HFFc6 (cell line): Measurements from ENCODE around the gene IFI44L. TPM values are rescaled to one million over a fixed set of nuclear protein-coding genes. Genes with fewer than 3 reads are reported as not detected.

ENCODE experiments used
- DNase-seq: peaks from one replicate; pipeline ENCODE4 v3.0.0-alpha.2; 2018
- H3K27ac Mint-ChIP-seq: 2 replicates; pipeline ENCODE4 v1.8.0; 2020; ENCODE audit warnings: mild to moderate bottlenecking, mixed read lengths
- H3K27me3 Mint-ChIP-seq: 2 replicates; pipeline ENCODE4 v1.8.0; 2021; ENCODE audit warnings: mild to moderate bottlenecking, moderate library complexity, mixed read lengths; ENCODE audit not compliant: insufficient read depth
- H3K36me3 Mint-ChIP-seq: 2 replicates; pipeline ENCODE4 v1.8.0; 2021; ENCODE audit warnings: low read depth, mixed read lengths
- H3K4me1 Mint-ChIP-seq: 2 replicates; pipeline ENCODE4 v1.8.0; 2020; ENCODE audit warnings: low read depth, mixed read lengths
- H3K4me3 Mint-ChIP-seq: 2 replicates; pipeline ENCODE4 v1.8.0; 2020; ENCODE audit warnings: mild to moderate bottlenecking, moderate library complexity, mixed read lengths
- H3K9me3 Mint-ChIP-seq: 2 replicates; pipeline ENCODE4 v1.8.0; 2020; ENCODE audit warnings: mild to moderate bottlenecking, mixed read lengths
- total RNA-seq, 6 experiments: library from RNA; stranded (reverse); fragmentation: NEBNext Ultra II Directional; extraction: Animal tissue kit (Norgen Biotek cat#: 25700); gene quantifications; 2 replicates in 1 of 6; 3 replicates in 5 of 6; pipeline ENCODE4 v1.2.3, GENCODE V29; 2021
- TF ChIP-seq, protein P1 (sequence below): fragments of 200-600 bp; sonication (generic); IDR thresholded peaks from 2 replicates; pipeline ENCODE4 v1.5.0; 2021; ENCODE audit warnings: antibody characterized with exemption, mild to moderate bottlenecking

The IFI44L gene
- total RNA-seq, 6 experiments from 2014 or later, result 0.18 to 0.52 (median 0.34) TPM

DNA sequence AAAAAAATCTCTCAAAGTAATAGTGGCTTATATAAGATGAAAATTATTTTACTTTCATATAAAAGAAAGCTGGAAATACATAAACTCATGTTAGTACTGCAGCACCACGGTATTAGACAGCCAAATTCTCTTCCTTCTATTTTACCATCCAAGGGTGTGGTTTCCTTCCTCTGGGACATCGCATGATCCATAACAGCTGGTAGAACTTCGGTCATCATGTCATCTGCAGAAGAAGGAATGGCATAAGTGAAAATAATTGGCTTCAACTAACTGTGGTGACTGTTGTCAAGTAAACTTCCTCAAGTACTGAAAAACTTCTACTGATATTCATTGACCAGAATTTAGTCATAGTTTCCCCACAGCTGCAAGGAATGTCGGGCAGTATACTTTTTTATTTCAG, 28.3 kb upstream of the IFI44L start:
- Mint-ChIP-seq H3K4me3 (no peak overlapping the region), H3K9me3 (peaks cover 13% of the 10 kb centered on the region; the same call in 1 of the 2 replicates), H3K27me3 (peaks cover 3% of the 10 kb centered on the region), H3K4me1 (peaks cover 7% of the 10 kb centered on the region), H3K36me3 (peaks cover 5% of the 10 kb centered on the region; the same call in 1 of the 2 replicates), H3K27ac (no peak overlapping the region)
- TF ChIP-seq, protein P1, sequence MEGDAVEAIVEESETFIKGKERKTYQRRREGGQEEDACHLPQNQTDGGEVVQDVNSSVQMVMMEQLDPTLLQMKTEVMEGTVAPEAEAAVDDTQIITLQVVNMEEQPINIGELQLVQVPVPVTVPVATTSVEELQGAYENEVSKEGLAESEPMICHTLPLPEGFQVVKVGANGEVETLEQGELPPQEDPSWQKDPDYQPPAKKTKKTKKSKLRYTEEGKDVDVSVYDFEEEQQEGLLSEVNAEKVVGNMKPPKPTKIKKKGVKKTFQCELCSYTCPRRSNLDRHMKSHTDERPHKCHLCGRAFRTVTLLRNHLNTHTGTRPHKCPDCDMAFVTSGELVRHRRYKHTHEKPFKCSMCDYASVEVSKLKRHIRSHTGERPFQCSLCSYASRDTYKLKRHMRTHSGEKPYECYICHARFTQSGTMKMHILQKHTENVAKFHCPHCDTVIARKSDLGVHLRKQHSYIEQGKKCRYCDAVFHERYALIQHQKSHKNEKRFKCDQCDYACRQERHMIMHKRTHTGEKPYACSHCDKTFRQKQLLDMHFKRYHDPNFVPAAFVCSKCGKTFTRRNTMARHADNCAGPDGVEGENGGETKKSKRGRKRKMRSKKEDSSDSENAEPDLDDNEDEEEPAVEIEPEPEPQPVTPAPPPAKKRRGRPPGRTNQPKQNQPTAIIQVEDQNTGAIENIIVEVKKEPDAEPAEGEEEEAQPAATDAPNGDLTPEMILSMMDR, result no peak
- DNase-seq, result no peak

DNA sequence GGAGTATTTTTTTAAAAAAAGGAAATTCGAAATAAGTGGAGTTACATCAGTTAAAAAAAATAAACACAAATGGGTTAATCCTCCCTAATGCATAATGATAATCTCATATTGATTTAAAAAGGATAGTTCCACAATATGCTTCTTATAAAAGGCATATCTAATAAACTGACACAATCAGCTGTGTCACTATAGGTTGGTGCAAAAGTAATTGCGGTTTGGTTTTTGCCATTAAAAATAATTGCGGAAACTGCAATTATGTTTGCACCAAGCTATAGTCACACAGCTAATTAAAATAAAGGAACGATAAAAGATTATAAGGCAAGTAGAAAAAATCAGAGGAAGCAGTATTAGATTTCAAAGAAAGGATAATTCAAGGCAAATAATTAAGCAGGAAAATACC, 21.0 kb upstream of the IFI44L start:
- Mint-ChIP-seq H3K36me3 (no peaks in the 10 kb centered on the region; the same call in 1 of the 2 replicates), H3K9me3 (peaks cover 7% of the 10 kb centered on the region; the same call in 1 of the 2 replicates), H3K27me3 (peaks cover 3% of the 10 kb centered on the region), H3K4me3 (no peak overlapping the region), H3K4me1 (peaks cover 11% of the 10 kb centered on the region; the same call in 1 of the 2 replicates), H3K27ac (no peak overlapping the region)
- DNase-seq, result no peak
- TF ChIP-seq, protein P1, result no peak

DNA sequence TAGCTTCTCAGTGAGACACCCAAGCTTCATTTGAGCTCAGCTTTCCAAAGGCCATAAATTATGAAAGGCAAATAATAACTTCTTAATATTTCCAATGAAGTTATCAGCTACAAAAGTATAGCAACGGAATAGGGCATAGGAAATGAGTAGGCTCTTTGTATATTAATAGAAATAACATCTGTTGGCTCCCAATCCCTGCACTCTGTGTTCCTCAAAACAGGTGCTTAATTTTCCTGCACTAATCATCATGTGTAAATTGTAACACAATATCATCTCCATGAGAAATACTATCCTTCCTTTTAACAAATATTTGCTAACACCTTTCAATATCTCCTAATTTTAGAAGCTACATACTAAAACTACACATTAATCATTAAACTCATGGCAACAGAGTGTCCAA, 19.2 kb upstream of the IFI44L start:
- Mint-ChIP-seq H3K27ac (no peak overlapping the region), H3K36me3 (no peaks in the 10 kb centered on the region), H3K4me1 (peaks cover 12% of the 10 kb centered on the region; the same call in 1 of the 2 replicates), H3K27me3 (no peaks in the 10 kb centered on the region), H3K9me3 (no peaks in the 10 kb centered on the region), H3K4me3 (no peak overlapping the region)
- no peak for DNase-seq
- TF ChIP-seq, protein P1, result no peak

DNA sequence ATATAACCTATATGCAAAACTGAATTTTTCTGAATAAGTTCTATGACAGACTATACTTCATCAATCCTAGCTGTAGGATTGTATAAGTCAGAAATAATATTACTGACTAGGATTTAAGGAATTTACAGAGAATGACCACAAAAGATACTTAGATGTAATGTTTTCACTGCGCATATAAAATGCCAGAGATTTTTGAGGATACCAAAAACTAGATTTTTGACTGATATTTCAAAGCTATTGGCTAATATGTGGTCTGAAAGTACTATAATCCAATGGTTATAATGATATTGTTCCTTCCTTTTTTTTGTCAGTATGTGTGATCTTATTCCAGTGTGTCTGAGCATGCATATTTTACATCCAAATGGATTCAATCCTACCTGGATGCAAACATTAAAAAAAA, 17.0 kb upstream of the IFI44L start:
- no peak for DNase-seq
- no peaks in the 10 kb centered on the region for H3K36me3 Mint-ChIP-seq
- no peak overlapping the region for H3K27ac Mint-ChIP-seq
- no peaks in the 10 kb centered on the region for H3K9me3 Mint-ChIP-seq
- no peak overlapping the region for H3K4me3 Mint-ChIP-seq
- H3K4me1 Mint-ChIP-seq, result peaks cover 28% of the 10 kb centered on the region
- TF ChIP-seq, protein P1, result no peak
- no peaks in the 10 kb centered on the region for H3K27me3 Mint-ChIP-seq

DNA sequence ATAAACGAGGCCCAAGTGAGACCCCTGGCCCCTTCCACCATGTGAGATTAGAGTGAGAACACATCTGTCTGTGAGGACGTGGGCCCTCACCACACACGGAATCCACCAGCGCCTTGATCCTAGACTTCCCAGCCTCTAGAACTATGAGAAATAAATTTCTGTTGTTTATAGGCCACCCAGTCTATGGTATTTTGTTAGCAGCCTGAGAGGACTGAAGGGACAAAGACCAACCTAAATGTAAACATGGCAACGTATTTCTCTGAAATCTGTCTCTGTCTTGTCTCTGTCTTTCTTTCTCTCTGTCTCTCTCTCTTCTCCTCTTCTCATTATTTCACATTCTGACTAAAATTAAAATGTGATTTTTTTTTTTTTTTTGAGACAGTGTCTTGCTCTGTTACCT, 15.6 kb upstream of the IFI44L start:
- no peaks in the 10 kb centered on the region for H3K36me3 Mint-ChIP-seq
- TF ChIP-seq, protein P1, result no peak
- H3K27me3 Mint-ChIP-seq, result peaks cover 2% of the 10 kb centered on the region; the same call in 1 of the 2 replicates
- peaks cover 24% of the 10 kb centered on the region for H3K4me1 Mint-ChIP-seq
- no peak overlapping the region for H3K4me3 Mint-ChIP-seq
- no peaks in the 10 kb centered on the region for H3K9me3 Mint-ChIP-seq
- DNase-seq, result no peak
- H3K27ac Mint-ChIP-seq, result no peak overlapping the region

DNA sequence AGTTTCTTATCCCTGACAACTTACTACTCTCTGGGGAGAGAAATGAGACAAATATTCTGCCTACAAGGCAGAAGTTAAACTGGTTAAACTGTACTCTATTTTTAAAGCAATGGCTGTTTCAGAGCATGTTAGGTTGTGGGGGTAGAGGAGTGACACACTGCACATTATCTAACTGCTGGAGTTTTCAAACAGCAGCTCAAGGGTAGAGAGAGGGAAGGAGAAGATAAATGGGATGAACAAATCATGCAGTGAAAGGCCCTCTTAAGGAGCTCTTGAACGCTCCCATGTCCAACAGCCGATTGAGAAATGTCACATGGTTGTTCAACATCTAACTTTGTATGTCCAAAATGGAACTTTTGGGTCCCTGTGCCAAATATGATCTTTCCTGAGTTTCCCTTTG, 14.0 kb upstream of the IFI44L start:
- peaks cover 4% of the 10 kb centered on the region; the same call in 1 of the 2 replicates for H3K27me3 Mint-ChIP-seq
- no peak overlapping the region for H3K4me3 Mint-ChIP-seq
- no peaks in the 10 kb centered on the region for H3K36me3 Mint-ChIP-seq
- no peaks in the 10 kb centered on the region for H3K9me3 Mint-ChIP-seq
- no peak overlapping the region for H3K27ac Mint-ChIP-seq
- DNase-seq, result no peak
- TF ChIP-seq, protein P1, result no peak
- H3K4me1 Mint-ChIP-seq, result peaks cover 24% of the 10 kb centered on the region
